Measurements from ENCODE around the gene CD28.
"Not testable (repeated sequence)": the region's sequence is repeated elsewhere in the genome, so short reads cannot be mapped to it uniquely, and the experiment has no call there.

Gene CD28

GRCh38 chr2:203688798-203689197 is 17.6 kb upstream of the CD28 start:
- DNase-seq: no peak

- DNase-seq: no peak
Observed at GRCh38 chr2:203689426-203690116, 16.9 kb upstream of the CD28 start.

GRCh38 chr2:203690117-203690431 is 16.4 kb upstream of the CD28 start:
- DNase-seq: no peak

GRCh38 chr2:203690441-203691047 is 15.9 kb upstream of the CD28 start:
- DNase-seq: no peak

GRCh38 chr2:203691149-203691548 is 15.3 kb upstream of the CD28 start:
- no peak for DNase-seq

GRCh38 chr2:203692031-203692710 is 14.3 kb upstream of the CD28 start:
- no peak for DNase-seq

GRCh38 chr2:203693242-203693879 is 13.1 kb upstream of the CD28 start:
- no peak for DNase-seq

GRCh38 chr2:203694191-203694590 is 12.2 kb upstream of the CD28 start:
- DNase-seq: no peak

- DNase-seq: no peak
Observed at GRCh38 chr2:203697190-203697589, 9.2 kb upstream of the CD28 start.

- not testable (repeated sequence) for DNase-seq
Observed at GRCh38 chr2:203697763-203698162, 8.7 kb upstream of the CD28 start.

- DNase-seq: not testable (repeated sequence)
Observed at GRCh38 chr2:203698410-203698809, 8.0 kb upstream of the CD28 start.

- DNase-seq: no peak
Observed at GRCh38 chr2:203704430-203704829, 2.0 kb upstream of the CD28 start.

- no peak for DNase-seq
Observed at GRCh38 chr2:203705178-203705577, 1.3 kb upstream of the CD28 start.

GRCh38 chr2:203707530-203707929 is 1.1 kb downstream of the CD28 start:
- DNase-seq: no peak

GRCh38 chr2:203708846-203709396 is 2.5 kb downstream of the CD28 start:
- DNase-seq: no peak

- DNase-seq: no peak
Observed at GRCh38 chr2:203709416-203710040, 3.1 kb downstream of the CD28 start.

- DNase-seq: no peak
Observed at GRCh38 chr2:203710226-203710625, 3.8 kb downstream of the CD28 start.

GRCh38 chr2:203710952-203711351 is 4.5 kb downstream of the CD28 start:
- DNase-seq: no peak

GRCh38 chr2:203711399-203711798 is 5.0 kb downstream of the CD28 start:
- DNase-seq: no peak

GRCh38 chr2:203713381-203713780 is 6.9 kb downstream of the CD28 start:
- no peak for DNase-seq

GRCh38 chr2:203714112-203714511 is 7.7 kb downstream of the CD28 start:
- DNase-seq: no peak

- no peak for DNase-seq
Observed at GRCh38 chr2:203715744-203716143, 9.3 kb downstream of the CD28 start.

GRCh38 chr2:203718087-203718486 is 11.6 kb downstream of the CD28 start:
- DNase-seq: peak; percentile 74
